ENCODE measurements around the gene TVP23A. TPM values are rescaled to one million over a fixed set of nuclear protein-coding genes. Genes with fewer than 3 reads are reported as not detected.

TVP23A gene
- total RNA-seq, 4 donors from 2014 or later: 0.64 TPM; not detected in 3

- no peaks in the 10 kb centered on the region for H3K36me3 ChIP-seq
- H3K27ac ChIP-seq: no peak overlapping the region
- 64% methylated on average over 4 of the region's 4 CpGs for WGBS
- no peaks in the 10 kb centered on the region for H3K27me3 ChIP-seq
- no peaks in the 10 kb centered on the region for H3K9me3 ChIP-seq
- no peaks in the 10 kb centered on the region for H3K4me1 ChIP-seq
- H3K4me3 ChIP-seq: no peak overlapping the region
- TF ChIP-seq EP300 (IDR thresholded peaks at IDR 0.05): no peak
- no peak for TF ChIP-seq CTCF (IDR thresholded peaks at IDR 0.05)
- no peak for TF ChIP-seq POLR2AphosphoS5 (IDR thresholded peaks at IDR 0.05)
- TF ChIP-seq POLR2A (IDR thresholded peaks at IDR 0.05): no peak
- DNase-seq (ENCODE audit: low spot score in 2 of 2): no peak
Measured at GRCh38 chr16:10852286-10852685, 33.7 kb upstream of the TVP23A start.

- H3K27me3 ChIP-seq: no peaks in the 10 kb centered on the region
Measured at GRCh38 chr16:10851512-10851911, 32.9 kb upstream of the TVP23A start.

GRCh38 chr16:10850478-10850850 is 31.9 kb upstream of the TVP23A start:
- H3K27me3 ChIP-seq: no peaks in the 10 kb centered on the region
- H3K36me3 ChIP-seq: no peaks in the 10 kb centered on the region
- no peak for DNase-seq (ENCODE audit: low spot score in 2 of 2)
- no peaks in the 10 kb centered on the region for H3K4me1 ChIP-seq
- no peak overlapping the region for H3K4me3 ChIP-seq
- 91% methylated on average over 4 of the region's 4 CpGs for WGBS
- H3K27ac ChIP-seq: no peak overlapping the region
- H3K9me3 ChIP-seq: no peaks in the 10 kb centered on the region
- TF ChIP-seq EP300 (IDR thresholded peaks at IDR 0.05) (no peak), POLR2AphosphoS5 (IDR thresholded peaks at IDR 0.05) (no peak)

More at GRCh38 chr16:10851512-10851911, 32.9 kb upstream of the TVP23A start:
- no peak for DNase-seq (ENCODE audit: low spot score in 2 of 2)
- TF ChIP-seq POLR2A (IDR thresholded peaks at IDR 0.05) (no peak), CTCF (IDR thresholded peaks at IDR 0.05) (no peak), EP300 (IDR thresholded peaks at IDR 0.05) (no peak)
- H3K4me1 ChIP-seq: no peaks in the 10 kb centered on the region
- no peaks in the 10 kb centered on the region for H3K9me3 ChIP-seq
- H3K36me3 ChIP-seq: no peaks in the 10 kb centered on the region
- 92% methylated on average over 3 of the region's 3 CpGs for WGBS
- no peak overlapping the region for H3K4me3 ChIP-seq
- H3K27ac ChIP-seq: no peak overlapping the region

- H3K36me3 ChIP-seq: no peaks in the 10 kb centered on the region
- no peaks in the 10 kb centered on the region for H3K4me1 ChIP-seq
- no peak for TF ChIP-seq POLR2AphosphoS5 (IDR thresholded peaks at IDR 0.05)
- TF ChIP-seq CTCF (IDR thresholded peaks at IDR 0.05): no peak
- TF ChIP-seq POLR2A (IDR thresholded peaks at IDR 0.05): no peak
- no peak for TF ChIP-seq EP300 (IDR thresholded peaks at IDR 0.05)
- H3K27me3 ChIP-seq: no peaks in the 10 kb centered on the region
- WGBS: 73% methylated on average over 7 of the region's 7 CpGs
- H3K27ac ChIP-seq: no peak overlapping the region
- H3K4me3 ChIP-seq: no peak overlapping the region
- H3K9me3 ChIP-seq: no peaks in the 10 kb centered on the region
- DNase-seq (ENCODE audit: low spot score in 2 of 2): no peak
Measured at GRCh38 chr16:10849736-10850477, 31.3 kb upstream of the TVP23A start.

- no peaks in the 10 kb centered on the region for H3K27me3 ChIP-seq
- no peaks in the 10 kb centered on the region for H3K9me3 ChIP-seq
- no peak overlapping the region for H3K27ac ChIP-seq
- TF ChIP-seq EP300 (IDR thresholded peaks at IDR 0.05): no peak
- no peak for TF ChIP-seq CTCF (IDR thresholded peaks at IDR 0.05)
- no peak for TF ChIP-seq POLR2A (IDR thresholded peaks at IDR 0.05)
- no peak for TF ChIP-seq POLR2AphosphoS5 (IDR thresholded peaks at IDR 0.05)
- H3K36me3 ChIP-seq: no peaks in the 10 kb centered on the region
- no peak for DNase-seq (ENCODE audit: low spot score in 2 of 2)
- WGBS: 55% methylated on average over 2 of the region's 2 CpGs
- no peaks in the 10 kb centered on the region for H3K4me1 ChIP-seq
- no peak overlapping the region for H3K4me3 ChIP-seq
Measured at GRCh38 chr16:10847176-10847575, 28.6 kb upstream of the TVP23A start.

Data from suprapubic skin (tissue), 4 donors.